Neuronal stem cell (in vitro differentiated cells): ENCODE data around the gene ZNF821.

Experiments
- DNase-seq: peaks from one replicate; pipeline ENCODE4 v3.0.0-alpha.2; 2013; ENCODE audit warnings: low spot score
- H2AFZ ChIP-seq: one replicate; pipeline ENCODE4 v1.6.1; 2013; ENCODE audit warnings: mild to moderate bottlenecking, low read length, inconsistent platforms
- H2AK5ac ChIP-seq: 2 replicates; pipeline ENCODE4 v1.6.1; 2013; ENCODE audit warnings: low read depth, mild to moderate bottlenecking, inconsistent platforms, low read length, moderate library complexity, mixed read lengths
- H2BK120ac ChIP-seq: 2 replicates; pipeline ENCODE4 v1.6.1; 2013; ENCODE audit warnings: low read depth, mild to moderate bottlenecking, inconsistent platforms, low read length, moderate library complexity, mixed read lengths
- H2BK12ac ChIP-seq: one replicate; pipeline ENCODE4 v1.6.1; 2013; ENCODE audit warnings: low read length, inconsistent platforms
- H2BK15ac ChIP-seq: 2 replicates; pipeline ENCODE4 v1.6.1; 2013; ENCODE audit warnings: mild to moderate bottlenecking, low read length, inconsistent platforms, mixed read lengths
- H2BK5ac ChIP-seq: one replicate; pipeline ENCODE4 v1.6.1; 2013; ENCODE audit warnings: inconsistent platforms, mild to moderate bottlenecking, low read length, moderate library complexity
- H3K14ac ChIP-seq: one replicate; pipeline ENCODE4 v1.6.1; 2013; ENCODE audit warnings: low read length, inconsistent platforms
- H3K18ac ChIP-seq: 2 replicates; pipeline ENCODE4 v1.6.1; 2013; ENCODE audit warnings: low read length, inconsistent platforms
- H3K23ac ChIP-seq: 2 replicates; pipeline ENCODE4 v1.6.1; 2013; ENCODE audit warnings: low read depth, mild to moderate bottlenecking, mixed read lengths, low read length, inconsistent platforms; ENCODE audit not compliant: poor library complexity
- H3K27ac ChIP-seq: replicated peaks from 3 replicates; pipeline ENCODE4 v1.5.1; 2013; ENCODE audit warnings: low read length, inconsistent platforms
- H3K27me3 ChIP-seq, 3 experiments: 2 replicates each; pipeline ENCODE4 v1.6.1; 2013; ENCODE audit warnings: low read length in 3 of 3, mild to moderate bottlenecking in 2 of 3, inconsistent platforms in 1 of 3, low read depth in 1 of 3, mixed read lengths in 1 of 3, moderate library complexity in 1 of 3; ENCODE audit not compliant: control insufficient read depth in 3 of 3, insufficient read depth in 3 of 3
- H3K36me3 ChIP-seq, 2 donors: replicated peaks in 1 of 2; 2 replicates each; pipeline ENCODE4 v1.6.1; 2013; ENCODE audit warnings: low read length in 2 of 2; ENCODE audit not compliant: control insufficient read depth in 2 of 2, insufficient read depth in 2 of 2
- H3K4ac ChIP-seq: 2 replicates; pipeline ENCODE4 v1.6.1; 2013; ENCODE audit warnings: inconsistent platforms, mild to moderate bottlenecking, low read length, moderate library complexity
- H3K4me1 ChIP-seq, 2 donors: 1 replicate in 1 of 2; 2 replicates in 1 of 2; pipeline ENCODE4 v1.6.1; 2013; ENCODE audit warnings: low read length in 2 of 2, low read depth in 1 of 2; ENCODE audit not compliant: control insufficient read depth in 2 of 2, insufficient read depth in 1 of 2
- H3K4me2 ChIP-seq: one replicate; pipeline ENCODE4 v1.6.1; 2013; ENCODE audit warnings: mild to moderate bottlenecking, low read length, inconsistent platforms; ENCODE audit not compliant: insufficient read depth, poor library complexity, severe bottlenecking
- H3K4me3 ChIP-seq, 2 donors: 2 replicates each; pipeline ENCODE4 v1.5.1; 2013; ENCODE audit warnings: low read length in 2 of 2, mild to moderate bottlenecking in 2 of 2, inconsistent platforms in 1 of 2, moderate library complexity in 1 of 2
- H3K79me1 ChIP-seq: one replicate; pipeline ENCODE4 v1.6.1; 2013; ENCODE audit warnings: low read depth, mild to moderate bottlenecking, inconsistent platforms, low read length, moderate library complexity
- H3K9ac ChIP-seq: one replicate; pipeline ENCODE4 v1.6.1; 2013; ENCODE audit warnings: mild to moderate bottlenecking, low read depth, low read length, inconsistent platforms; ENCODE audit not compliant: poor library complexity
- H3K9me3 ChIP-seq, 2 donors: replicated peaks in 1 of 2; 2 replicates each; pipeline versions ENCODE3 to v1.6.1; 2013; ENCODE audit warnings: low read length in 2 of 2, mild to moderate bottlenecking in 2 of 2, inconsistent platforms in 1 of 2, low read depth in 1 of 2, mixed read lengths in 1 of 2, moderate library complexity in 1 of 2; ENCODE audit not compliant: control insufficient read depth in 2 of 2, insufficient read depth in 1 of 2
- H4K8ac ChIP-seq: one replicate; pipeline ENCODE4 v1.6.1; 2013; ENCODE audit warnings: low read depth, mild to moderate bottlenecking, inconsistent platforms, low read length, moderate library complexity
- H4K91ac ChIP-seq: one replicate; pipeline ENCODE4 v1.6.1; 2013; ENCODE audit warnings: low read length, low read depth, mild to moderate bottlenecking, inconsistent platforms; ENCODE audit not compliant: poor library complexity
- WGBS, 2 donors: extraction: QIAGEN DNeasy Blood & Tissue Kit; methylation state at CpG; one replicate each; pipeline ENCODE4 v1.1.7; 2013; ENCODE audit warnings: missing lambda C conversion rate in 2 of 2, mixed read lengths in 1 of 2; ENCODE audit not compliant: insufficient read length in 2 of 2, insufficient replicate concordance in 1 of 2; ENCODE audit errors: extremely low coverage in 2 of 2; 5-methylcytosine and 5-hydroxymethylcytosine counted together

ZNF821 gene

DNA sequence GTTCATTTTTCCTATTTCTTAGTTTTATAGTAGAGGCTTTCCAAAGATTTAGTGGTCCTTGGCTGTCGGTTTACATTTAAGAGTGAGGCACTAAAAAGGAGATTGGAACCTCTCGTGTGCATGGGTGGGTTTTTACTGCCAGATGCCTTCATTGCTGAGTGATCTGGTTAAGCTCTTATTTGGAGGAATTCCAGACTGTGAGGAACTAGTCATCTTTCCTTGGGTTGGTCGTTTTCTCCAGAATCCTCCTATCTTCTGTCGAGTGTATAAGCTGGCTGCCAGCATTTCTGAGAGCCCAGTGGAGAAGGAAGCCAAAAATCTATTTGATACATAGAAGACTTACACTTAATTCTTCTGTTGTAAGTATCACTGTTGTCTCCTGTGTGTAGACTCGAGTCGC lies 33.9 kb upstream of the ZNF821 start:
- no peak for DNase-seq
- no peak overlapping the region for H4K91ac ChIP-seq
- no peak overlapping the region for H3K4me3 ChIP-seq
- no peak overlapping the region for H3K27ac ChIP-seq
- peaks cover 3 to 37% of the 10 kb centered on the region in 2 donors for H3K9me3 ChIP-seq
- H3K36me3 ChIP-seq, result peaks cover 47 to 96% of the 10 kb centered on the region in 2 donors
- no peaks in the 10 kb centered on the region for H3K4me1 ChIP-seq
- no peak overlapping the region for H3K9ac ChIP-seq
- no peak overlapping the region for H2BK5ac ChIP-seq
- H2AK5ac ChIP-seq, result no peak overlapping the region
- no peak overlapping the region for H3K23ac ChIP-seq
- no peak overlapping the region for H2BK120ac ChIP-seq
- H2BK15ac ChIP-seq, result no peak overlapping the region
- H3K4me2 ChIP-seq, result no peak overlapping the region
- H3K18ac ChIP-seq, result no peak overlapping the region
- no CpG with 5 or more reads among the region's 6 CpGs for WGBS, 2 donors
- no peak overlapping the region for H2BK12ac ChIP-seq
- H2AFZ ChIP-seq, result no peak overlapping the region
- H3K27me3 ChIP-seq, result no peaks in the 10 kb centered on the region
- no peak overlapping the region for H3K4ac ChIP-seq
- no peak overlapping the region for H3K14ac ChIP-seq
- no peak overlapping the region for H4K8ac ChIP-seq
- H3K79me1 ChIP-seq, result peaks cover 10% of the 10 kb centered on the region

DNA sequence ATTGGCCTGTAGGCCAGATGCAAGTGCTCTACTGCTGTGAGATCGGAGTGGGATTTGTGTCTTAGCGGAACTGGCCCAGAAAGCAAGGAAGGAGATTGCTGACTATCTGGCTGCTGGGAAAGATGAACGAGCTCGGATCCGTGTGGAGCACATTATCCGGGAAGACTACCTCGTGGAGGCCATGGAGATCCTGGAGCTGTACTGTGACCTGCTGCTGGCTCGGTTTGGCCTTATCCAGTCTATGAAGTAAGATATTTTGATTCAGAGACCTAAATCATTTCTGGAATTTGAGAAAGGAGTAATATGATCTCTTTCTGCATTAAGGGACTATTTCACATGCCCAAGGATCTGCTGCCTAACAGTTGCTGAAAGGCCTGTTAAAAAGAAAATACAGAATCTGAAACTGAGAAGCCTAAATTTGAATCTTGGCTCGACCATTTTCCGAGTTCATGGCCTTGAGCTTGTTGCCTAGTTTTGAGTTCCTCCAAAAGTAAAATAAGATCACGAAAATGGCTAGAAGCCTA lies 32.5 kb upstream of the ZNF821 start:
- DNase-seq, result no peak
- peaks cover 40 to 93% of the 10 kb centered on the region in 2 donors for H3K36me3 ChIP-seq
- no CpG with 5 or more reads among the region's 11 CpGs for WGBS, 2 donors

DNA sequence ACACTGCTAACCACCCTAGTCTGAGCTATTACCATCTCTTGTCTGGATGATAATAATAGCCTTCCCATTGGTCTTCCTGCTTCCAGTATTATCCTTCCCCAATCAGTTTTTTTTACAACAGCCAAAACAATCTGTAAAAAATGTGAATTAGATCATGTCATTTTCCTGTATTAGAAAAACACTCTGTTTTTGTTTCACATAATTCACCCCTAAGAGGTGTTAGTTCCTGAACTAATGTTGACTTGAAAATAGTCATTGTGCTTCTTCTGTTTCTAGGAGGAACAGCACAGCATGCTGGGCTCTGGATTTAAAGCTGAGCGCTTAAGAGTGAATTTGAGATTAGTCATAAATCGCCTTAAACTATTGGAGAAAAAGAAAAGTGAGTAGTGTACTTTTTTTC lies 31.4 kb upstream of the ZNF821 start:
- no peak for DNase-seq
- Histone ChIP-seq H2BK120ac (no peak overlapping the region), H3K9me3 (peaks cover 3 to 51% of the 10 kb centered on the region in 2 donors), H2BK5ac (no peak overlapping the region), H3K4me3 (no peak overlapping the region), H4K91ac (no peak overlapping the region), H3K4me1 (no peaks in the 10 kb centered on the region), H3K27ac (no peak overlapping the region), H3K4ac (no peak overlapping the region), H2AK5ac (no peak overlapping the region), H3K4me2 (no peak overlapping the region), H4K8ac (no peak overlapping the region), H2AFZ (no peak overlapping the region), H3K27me3 (no peaks in the 10 kb centered on the region), H2BK15ac (no peak overlapping the region), H3K36me3 (peaks cover 30 to 92% of the 10 kb centered on the region in 2 donors), H3K14ac (no peak overlapping the region), H3K79me1 (peaks cover 13% of the 10 kb centered on the region), H3K23ac (no peak overlapping the region), H2BK12ac (no peak overlapping the region), H3K9ac (no peak overlapping the region), H3K18ac (no peak overlapping the region)
- no CpG with 5 or more reads among the region's 2 CpGs for WGBS, 2 donors

More for the DNA sequence above, 32.5 kb upstream of the ZNF821 start:
- Histone ChIP-seq H2BK15ac (no peak overlapping the region), H3K4ac (no peak overlapping the region), H2BK5ac (no peak overlapping the region), H3K18ac (no peak overlapping the region), H2AK5ac (no peak overlapping the region), H4K91ac (no peak overlapping the region), H4K8ac (no peak overlapping the region), H3K4me2 (no peak overlapping the region), H3K9ac (no peak overlapping the region), H3K9me3 (peaks cover 3 to 45% of the 10 kb centered on the region in 2 donors), H2BK12ac (no peak overlapping the region), H3K27me3 (no peaks in the 10 kb centered on the region), H3K14ac (no peak overlapping the region), H3K79me1 (peaks cover 13% of the 10 kb centered on the region), H3K4me3 (no peak overlapping the region), H2BK120ac (no peak overlapping the region), H3K23ac (no peak overlapping the region), H3K27ac (no peak overlapping the region), H3K4me1 (no peaks in the 10 kb centered on the region), H2AFZ (no peak overlapping the region)

DNA sequence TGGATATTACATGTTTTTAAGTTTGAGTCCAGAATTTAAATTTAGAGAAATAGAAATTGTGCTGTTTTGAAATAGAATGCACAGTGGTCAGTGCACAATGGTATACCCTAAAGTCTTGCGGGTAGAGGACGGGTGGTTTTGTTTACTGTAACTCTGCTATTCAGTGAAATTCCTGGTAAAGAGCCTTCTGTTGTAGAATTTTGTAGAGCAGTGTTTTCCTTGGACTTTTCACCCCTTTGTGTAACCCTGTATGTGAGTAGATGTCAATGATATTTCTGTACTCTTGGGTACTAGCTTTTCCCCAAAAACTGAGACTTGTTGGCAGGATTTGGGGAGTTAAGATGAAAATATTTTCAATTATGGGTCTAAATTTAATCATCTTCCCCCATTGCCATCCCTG lies 30.8 kb upstream of the ZNF821 start:
- H3K27ac ChIP-seq, result no peak overlapping the region
- no peaks in the 10 kb centered on the region for H3K4me1 ChIP-seq

More for the DNA sequence above, 30.8 kb upstream of the ZNF821 start:
- no peak overlapping the region for H3K18ac ChIP-seq
- no peak overlapping the region for H3K14ac ChIP-seq
- H3K79me1 ChIP-seq, result peaks cover 13% of the 10 kb centered on the region
- H3K4me2 ChIP-seq, result no peak overlapping the region
- H4K8ac ChIP-seq, result no peak overlapping the region
- WGBS, 2 donors, result no CpG with 5 or more reads among the region's 2 CpGs
- no peak overlapping the region for H3K9ac ChIP-seq
- H3K4ac ChIP-seq, result no peak overlapping the region
- H2BK5ac ChIP-seq, result no peak overlapping the region
- H3K4me3 ChIP-seq, result no peak overlapping the region
- DNase-seq, result no peak
- no peak overlapping the region for H4K91ac ChIP-seq
- H2BK120ac ChIP-seq, result no peak overlapping the region
- peaks cover 3 to 48% of the 10 kb centered on the region in 2 donors for H3K9me3 ChIP-seq
- no peaks in the 10 kb centered on the region for H3K27me3 ChIP-seq
- H2BK12ac ChIP-seq, result no peak overlapping the region
- no peak overlapping the region for H3K23ac ChIP-seq
- H3K36me3 ChIP-seq, result peaks cover 28 to 90% of the 10 kb centered on the region in 2 donors
- H2AK5ac ChIP-seq, result no peak overlapping the region
- no peak overlapping the region for H2AFZ ChIP-seq
- no peak overlapping the region for H2BK15ac ChIP-seq
